Caco-2 (cell line): ENCODE results near the gene IL17RA. TPM values are rescaled to one million over a fixed set of nuclear protein-coding genes. Genes with fewer than 3 reads are reported as not detected.

Source experiments
- BruUV-seq: library from RNA; stranded (reverse); fragments of 400-500 nt; replicated peaks from 2 replicates; lab custom pipeline; 2021; lab: Mats Ljungman, UMichigan
- CTCF ChIA-PET: fragments of 300-600 bp; sonication (Branson Sonifier 250); formaldehyde crosslinking; loops from one replicate; lab custom pipeline; 2022; ENCODE audit warnings: antibody characterized with exemption; lab: Charles Lee
- POLR2A ChIA-PET: fragments of 300-600 bp; sonication (Branson Sonifier 250); formaldehyde crosslinking; loops from one replicate; lab custom pipeline; 2022; ENCODE audit warnings: antibody characterized with exemption; lab: Charles Lee
- DNase-seq, 2 experiments: peaks; one replicate each; pipeline versions ENCODE4 v3.0.0 to v3.0.0-alpha.2; 2020 to 2022
- H3K27me3 ChIP-seq: replicated peaks from 2 replicates; pipeline ENCODE4 v1.6.0; 2011; ENCODE audit warnings: low read length; ENCODE audit not compliant: control insufficient read depth, insufficient read depth
- H3K36me3 ChIP-seq: 2 replicates; pipeline ENCODE4 v1.5.1; 2011; ENCODE audit warnings: low read length; ENCODE audit not compliant: control insufficient read depth, insufficient read depth
- H3K4me1 ChIP-seq: fragments of 250-450 bp; sonication (Bioruptor Pico); 2 replicates; pipeline ENCODE4 v1.5.1; 2020; ENCODE audit warnings: mild to moderate bottlenecking
- H3K4me3 ChIP-seq: 2 replicates; pipeline ENCODE4 v1.5.1; 2011; ENCODE audit warnings: low read depth, mild to moderate bottlenecking, control low read depth, low read length
- H3K9me3 ChIP-seq: fragments of 250-450 bp; sonication (Bioruptor Pico); 2 replicates; pipeline ENCODE4 v1.5.1; 2020; ENCODE audit warnings: mild to moderate bottlenecking, moderate library complexity
- H3K27ac Mint-ChIP-seq: one replicate; pipeline ENCODE4 v1.8.0; 2022; ENCODE audit warnings: mixed read lengths; ENCODE audit not compliant: unreplicated experiment
- H3K27me3 Mint-ChIP-seq: one replicate; pipeline ENCODE4 v1.8.0; 2022; ENCODE audit warnings: mixed read lengths; ENCODE audit not compliant: insufficient read depth, unreplicated experiment
- H3K36me3 Mint-ChIP-seq: one replicate; pipeline ENCODE4 v1.8.0; 2022; ENCODE audit warnings: mild to moderate bottlenecking, mixed read lengths; ENCODE audit not compliant: insufficient read depth, unreplicated experiment
- H3K4me1 Mint-ChIP-seq: one replicate; pipeline ENCODE4 v1.8.0; 2022; ENCODE audit warnings: low read depth, mixed read lengths; ENCODE audit not compliant: unreplicated experiment
- H3K4me3 Mint-ChIP-seq: one replicate; pipeline ENCODE4 v1.8.0; 2022; ENCODE audit warnings: mild to moderate bottlenecking, moderate library complexity, mixed read lengths; ENCODE audit not compliant: unreplicated experiment
- H3K9me3 Mint-ChIP-seq: one replicate; pipeline ENCODE4 v1.8.0; 2022; ENCODE audit warnings: mixed read lengths; ENCODE audit not compliant: unreplicated experiment
- intact Hi-C: fragments of 100-400 bp; cut with micrococcal nuclease; formaldehyde crosslinking; loops from one replicate; pipeline ENCODE4 v1.10.0; 2022; ENCODE audit not compliant: unreplicated experiment
- total RNA-seq: library from RNA; stranded (reverse); gene quantifications from 2 replicates; pipeline ENCODE4 v1.2.3, GENCODE V29; 2022
- TF ChIP-seq, protein P1 (sequence below), 2 experiments: fragments of 200-600 bp in 1 of 2; IDR thresholded peaks; 1 replicate in 1 of 2; 2 replicates in 1 of 2; pipeline versions ENCODE4 v1.5.1 to v1.8.0; 2011 to 2022; ENCODE audit warnings: antibody characterized with exemption in 1 of 2, control low read depth in 1 of 2, inconsistent platforms in 1 of 2, low read depth in 1 of 2, low read length in 1 of 2, mild to moderate bottlenecking in 1 of 2, moderate library complexity in 1 of 2; ENCODE audit not compliant: insufficient read depth in 1 of 2, severe bottlenecking in 1 of 2, unreplicated experiment in 1 of 2

Gene IL17RA
- total RNA-seq, 1 experiment from 2014 or later = 14.5 TPM

DNA sequence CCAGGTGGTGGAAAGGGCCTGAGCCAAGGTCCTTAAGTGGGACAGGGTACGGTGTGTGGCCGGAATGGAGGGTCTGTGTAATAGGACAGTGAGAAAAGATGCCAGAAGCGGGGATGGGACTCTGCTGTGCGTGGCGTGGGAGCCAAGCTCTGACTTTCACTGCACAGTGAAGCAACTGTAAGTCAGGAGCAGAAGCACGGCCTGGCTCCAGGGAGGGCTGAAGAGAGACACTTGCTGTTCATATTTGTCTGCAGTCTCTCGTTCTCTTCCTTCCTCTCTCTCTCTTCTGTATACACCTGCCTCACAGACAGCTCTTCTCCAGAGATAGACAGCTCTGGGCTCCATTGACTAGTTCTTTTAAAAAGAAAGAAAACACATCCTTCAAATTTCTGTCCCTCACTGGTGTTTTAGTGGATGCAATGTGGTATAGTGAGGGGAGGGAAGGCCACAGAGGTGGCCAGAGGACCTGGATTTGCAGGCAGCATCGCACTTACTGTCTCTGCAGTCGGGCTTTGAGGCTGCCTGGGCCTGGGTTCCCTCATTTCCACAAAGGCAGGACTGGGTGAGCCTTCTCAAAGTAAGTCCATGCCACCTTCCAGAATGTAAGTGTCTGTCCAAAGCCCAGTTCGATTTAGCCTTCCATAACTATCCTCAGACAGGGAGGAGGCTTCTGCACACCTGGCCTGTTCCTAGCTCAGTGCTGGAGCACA lies 2.1 kb downstream of the IL17RA start:
- H3K4me3 ChIP-seq = no peak overlapping the region
- H3K36me3 ChIP-seq = no peaks in the 10 kb centered on the region
- ChIA-PET POLR2A (no interaction called here), CTCF (no interaction called here)
- no peak for DNase-seq
- H3K9me3 ChIP-seq = no peaks in the 10 kb centered on the region
- no peaks in the 10 kb centered on the region for H3K36me3 Mint-ChIP-seq
- H3K27ac Mint-ChIP-seq = no peak overlapping the region
- peaks cover 8% of the 10 kb centered on the region for H3K4me1 Mint-ChIP-seq
- no TSS peak for BruUV-seq
- no peaks in the 10 kb centered on the region for H3K27me3 Mint-ChIP-seq
- intact Hi-C loops = no loop called here
- TF ChIP-seq, protein P1, sequence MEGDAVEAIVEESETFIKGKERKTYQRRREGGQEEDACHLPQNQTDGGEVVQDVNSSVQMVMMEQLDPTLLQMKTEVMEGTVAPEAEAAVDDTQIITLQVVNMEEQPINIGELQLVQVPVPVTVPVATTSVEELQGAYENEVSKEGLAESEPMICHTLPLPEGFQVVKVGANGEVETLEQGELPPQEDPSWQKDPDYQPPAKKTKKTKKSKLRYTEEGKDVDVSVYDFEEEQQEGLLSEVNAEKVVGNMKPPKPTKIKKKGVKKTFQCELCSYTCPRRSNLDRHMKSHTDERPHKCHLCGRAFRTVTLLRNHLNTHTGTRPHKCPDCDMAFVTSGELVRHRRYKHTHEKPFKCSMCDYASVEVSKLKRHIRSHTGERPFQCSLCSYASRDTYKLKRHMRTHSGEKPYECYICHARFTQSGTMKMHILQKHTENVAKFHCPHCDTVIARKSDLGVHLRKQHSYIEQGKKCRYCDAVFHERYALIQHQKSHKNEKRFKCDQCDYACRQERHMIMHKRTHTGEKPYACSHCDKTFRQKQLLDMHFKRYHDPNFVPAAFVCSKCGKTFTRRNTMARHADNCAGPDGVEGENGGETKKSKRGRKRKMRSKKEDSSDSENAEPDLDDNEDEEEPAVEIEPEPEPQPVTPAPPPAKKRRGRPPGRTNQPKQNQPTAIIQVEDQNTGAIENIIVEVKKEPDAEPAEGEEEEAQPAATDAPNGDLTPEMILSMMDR (IDR thresholded peaks at IDR 0.05; ENCODE audit: insufficient read depth in 1 of 2, low read depth in 1 of 2, low read length in 1 of 2, severe bottlenecking in 1 of 2, unreplicated experiment in 1 of 2) = no peak
- H3K4me3 Mint-ChIP-seq = no peak overlapping the region
- H3K9me3 Mint-ChIP-seq = no peaks in the 10 kb centered on the region
- H3K27me3 ChIP-seq = no peaks in the 10 kb centered on the region
- no peaks in the 10 kb centered on the region for H3K4me1 ChIP-seq

- TF ChIP-seq, protein P1 (IDR thresholded peaks at IDR 0.05; ENCODE audit: insufficient read depth in 1 of 2, low read depth in 1 of 2, low read length in 1 of 2, severe bottlenecking in 1 of 2, unreplicated experiment in 1 of 2) = no peak
- H3K9me3 Mint-ChIP-seq = no peaks in the 10 kb centered on the region
- no peaks in the 10 kb centered on the region for H3K27me3 Mint-ChIP-seq
- H3K36me3 Mint-ChIP-seq = no peaks in the 10 kb centered on the region
- no peaks in the 10 kb centered on the region for H3K27me3 ChIP-seq
- intact Hi-C loops = no loop called here
- no peaks in the 10 kb centered on the region for H3K9me3 ChIP-seq
- H3K27ac Mint-ChIP-seq = no peak overlapping the region
- CTCF ChIA-PET = no interaction called here
- peaks cover 8% of the 10 kb centered on the region for H3K4me1 Mint-ChIP-seq
- no peak overlapping the region for H3K4me3 ChIP-seq
- no TSS peak for BruUV-seq
- H3K4me1 ChIP-seq = no peaks in the 10 kb centered on the region
- no peaks in the 10 kb centered on the region for H3K36me3 ChIP-seq
- DNase-seq = no peak
- no peak overlapping the region for H3K4me3 Mint-ChIP-seq
- POLR2A ChIA-PET = no interaction called here
Observed at GRCh38 chr22:17087498-17088131, 2.8 kb downstream of the IL17RA start.

GRCh38 chr22:17090550-17090949 lies 5.8 kb downstream of the IL17RA start:
- Mint-ChIP-seq H3K9me3 (no peaks in the 10 kb centered on the region), H3K36me3 (no peaks in the 10 kb centered on the region), H3K4me3 (no peak overlapping the region), H3K27me3 (no peaks in the 10 kb centered on the region), H3K27ac (no peak overlapping the region), H3K4me1 (no peaks in the 10 kb centered on the region)
- Histone ChIP-seq H3K27me3 (no peaks in the 10 kb centered on the region), H3K36me3 (no peaks in the 10 kb centered on the region), H3K4me1 (no peaks in the 10 kb centered on the region), H3K9me3 (no peaks in the 10 kb centered on the region), H3K4me3 (no peak overlapping the region)
- no peak for DNase-seq
- TF ChIP-seq, protein P1 (IDR thresholded peaks at IDR 0.05; ENCODE audit: insufficient read depth in 1 of 2, low read depth in 1 of 2, low read length in 1 of 2, severe bottlenecking in 1 of 2, unreplicated experiment in 1 of 2) = no peak
- no TSS peak for BruUV-seq
- ChIA-PET CTCF (no interaction called here), POLR2A (no interaction called here)
- intact Hi-C loops = no loop called here
